Hepatocyte (in vitro differentiated cells): Measurements from ENCODE around the gene CRISPLD2. TPM values are rescaled to one million over a fixed set of nuclear protein-coding genes. Genes with fewer than 3 reads are reported as not detected.

ENCODE experiments used
- DNase-seq: peaks from one replicate; pipeline ENCODE4 v3.0.0-alpha.2; 2016; ENCODE audit warnings: low spot score
- H2AFZ ChIP-seq: fragments of 200-600 bp; sonication (generic); 2 replicates; pipeline ENCODE4 v1.6.0; 2016; ENCODE audit warnings: antibody characterized with exemption, mild to moderate bottlenecking
- H3K27ac ChIP-seq: fragments of 200-600 bp; sonication (generic); 2 replicates; pipeline ENCODE4 v1.5.1; 2016; ENCODE audit warnings: mild to moderate bottlenecking
- H3K27me3 ChIP-seq: fragments of 200-600 bp; sonication (generic); 2 replicates; pipeline ENCODE4 v1.6.1; 2016
- H3K36me3 ChIP-seq: fragments of 200-600 bp; sonication (generic); replicated peaks from 2 replicates; pipeline ENCODE4 v1.5.1; 2016; ENCODE audit warnings: low read depth; ENCODE audit not compliant: insufficient read depth
- H3K4me1 ChIP-seq: fragments of 200-600 bp; sonication (generic); 2 replicates; pipeline ENCODE4 v1.5.1; 2016; ENCODE audit warnings: mild to moderate bottlenecking, moderate library complexity; ENCODE audit not compliant: insufficient read depth
- H3K4me2 ChIP-seq: fragments of 200-600 bp; sonication (generic); 2 replicates; pipeline ENCODE4 v1.6.0; 2016
- H3K4me3 ChIP-seq: fragments of 200-600 bp; sonication (generic); 2 replicates; pipeline ENCODE4 v1.5.1; 2016; ENCODE audit warnings: mild to moderate bottlenecking
- H3K79me2 ChIP-seq: fragments of 200-600 bp; sonication (generic); 2 replicates; pipeline ENCODE4 v1.6.0; 2017; ENCODE audit warnings: mild to moderate bottlenecking
- H3K9me2 ChIP-seq: fragments of 200-600 bp; sonication (generic); replicated peaks from 2 replicates; pipeline ENCODE4 v1.6.0; 2017; ENCODE audit warnings: mild to moderate bottlenecking; ENCODE audit not compliant: insufficient read depth
- H3K9me3 ChIP-seq: fragments of 200-600 bp; sonication (generic); 2 replicates; pipeline ENCODE4 v1.5.1; 2016; ENCODE audit warnings: low read depth, mild to moderate bottlenecking
- H4K20me1 ChIP-seq: fragments of 200-600 bp; sonication (generic); 2 replicates; pipeline ENCODE4 v1.6.0; 2016; ENCODE audit warnings: mild to moderate bottlenecking; ENCODE audit not compliant: insufficient read depth, poor library complexity, severe bottlenecking
- EZH2 ChIP-seq: fragments of 200-600 bp; sonication (generic); IDR thresholded peaks from 2 replicates; pipeline ENCODE4 v1.6.1; 2016; ENCODE audit warnings: antibody characterized with exemption, mild to moderate bottlenecking, borderline replicate concordance
- EZH2phosphoT487 ChIP-seq: fragments of 200-600 bp; sonication (generic); IDR thresholded peaks from one replicate; pipeline ENCODE4 v1.6.1; 2018; ENCODE audit warnings: antibody characterized with exemption, mild to moderate bottlenecking, low read depth, moderate library complexity; ENCODE audit not compliant: unreplicated experiment, severe bottlenecking
- WGBS: methylation state at CpG from one replicate; pipeline ENCODE4 v1.1.6; 2016; ENCODE audit warnings: low lambda C conversion rate; ENCODE audit errors: missing lambda C conversion rate; 5-methylcytosine and 5-hydroxymethylcytosine counted together
- polyA plus RNA-seq: library from polyadenylated mRNA; unstranded; fragments of >200 nt; fragmentation: Nextera tagmentation; extraction: Ambion mirVana; gene quantifications from 2 replicates; pipeline ENCODE4 v1.2.1, GENCODE V29; 2016
- total RNA-seq: library from RNA; depleted of rRNA; stranded (reverse); fragments of >200 nt; gene quantifications from 2 replicates; pipeline ENCODE4 v1.2.3, GENCODE V29; 2014
- TF ChIP-seq, protein P1 (sequence below): fragments of 200-600 bp; sonication (generic); IDR thresholded peaks from 2 replicates; pipeline ENCODE4 v1.5.1; 2016; ENCODE audit warnings: antibody characterized with exemption, mild to moderate bottlenecking; ENCODE audit not compliant: poor library complexity

The CRISPLD2 gene
- total and polyA plus RNA-seq, 2 experiments from 2014 or later, result 281 to 315 TPM

GRCh38 chr16:84836234-84836647 lies 16.5 kb downstream of the CRISPLD2 start:
- Histone ChIP-seq H3K4me3 (no peak overlapping the region), H3K9me2 (no peaks in the 10 kb centered on the region), H4K20me1 (no peaks in the 10 kb centered on the region), H3K4me2 (no peak overlapping the region), H3K36me3 (no peaks in the 10 kb centered on the region), H2AFZ (no peak overlapping the region), H3K9me3 (no peaks in the 10 kb centered on the region), H3K4me1 (peaks cover 33% of the 10 kb centered on the region), H3K27me3 (no peaks in the 10 kb centered on the region), H3K27ac (peak overlapping the region; percentile 87), H3K79me2 (peaks cover 37% of the 10 kb centered on the region)
- TF ChIP-seq EZH2 (no peak), EZH2phosphoT487 (no peak)
- TF ChIP-seq, protein P1, sequence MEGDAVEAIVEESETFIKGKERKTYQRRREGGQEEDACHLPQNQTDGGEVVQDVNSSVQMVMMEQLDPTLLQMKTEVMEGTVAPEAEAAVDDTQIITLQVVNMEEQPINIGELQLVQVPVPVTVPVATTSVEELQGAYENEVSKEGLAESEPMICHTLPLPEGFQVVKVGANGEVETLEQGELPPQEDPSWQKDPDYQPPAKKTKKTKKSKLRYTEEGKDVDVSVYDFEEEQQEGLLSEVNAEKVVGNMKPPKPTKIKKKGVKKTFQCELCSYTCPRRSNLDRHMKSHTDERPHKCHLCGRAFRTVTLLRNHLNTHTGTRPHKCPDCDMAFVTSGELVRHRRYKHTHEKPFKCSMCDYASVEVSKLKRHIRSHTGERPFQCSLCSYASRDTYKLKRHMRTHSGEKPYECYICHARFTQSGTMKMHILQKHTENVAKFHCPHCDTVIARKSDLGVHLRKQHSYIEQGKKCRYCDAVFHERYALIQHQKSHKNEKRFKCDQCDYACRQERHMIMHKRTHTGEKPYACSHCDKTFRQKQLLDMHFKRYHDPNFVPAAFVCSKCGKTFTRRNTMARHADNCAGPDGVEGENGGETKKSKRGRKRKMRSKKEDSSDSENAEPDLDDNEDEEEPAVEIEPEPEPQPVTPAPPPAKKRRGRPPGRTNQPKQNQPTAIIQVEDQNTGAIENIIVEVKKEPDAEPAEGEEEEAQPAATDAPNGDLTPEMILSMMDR, result no peak
- peak; percentile 79 for DNase-seq
- 47% methylated on average over 16 of the region's 16 CpGs for WGBS

DNA sequence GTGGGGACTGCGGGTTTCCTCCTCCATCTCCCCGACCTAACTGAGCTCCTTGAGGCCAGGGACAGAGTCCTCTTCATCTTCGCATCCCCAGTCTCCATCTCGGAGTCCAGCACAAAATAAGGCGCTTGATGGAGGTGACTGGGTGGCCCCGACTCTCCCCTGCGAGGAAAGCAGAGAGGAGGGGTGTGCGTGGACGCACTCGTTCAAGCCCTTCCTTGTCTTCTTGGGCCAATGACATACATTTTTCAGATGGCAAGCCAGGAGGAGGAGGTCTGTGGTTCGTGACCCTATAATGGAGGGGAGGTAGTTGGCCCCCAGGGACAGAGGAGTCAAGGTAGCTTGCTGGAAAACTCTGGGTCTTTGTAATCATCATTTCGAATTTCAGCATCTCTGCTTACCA lies 17.2 kb downstream of the CRISPLD2 start:
- no peaks in the 10 kb centered on the region for H3K36me3 ChIP-seq
- H3K4me1 ChIP-seq, result peaks cover 35% of the 10 kb centered on the region
- H2AFZ ChIP-seq, result no peak overlapping the region
- H3K4me3 ChIP-seq, result no peak overlapping the region
- H3K9me2 ChIP-seq, result no peaks in the 10 kb centered on the region
- H3K79me2 ChIP-seq, result peaks cover 40% of the 10 kb centered on the region
- no peaks in the 10 kb centered on the region for H3K9me3 ChIP-seq
- TF ChIP-seq EZH2 (no peak), EZH2phosphoT487 (no peak)
- TF ChIP-seq, protein P1, result no peak
- no peak overlapping the region for H3K4me2 ChIP-seq
- WGBS, result 93% methylated on average over 12 of the region's 12 CpGs
- no peaks in the 10 kb centered on the region for H3K27me3 ChIP-seq
- peak overlapping the region; percentile 83 for H3K27ac ChIP-seq
- H4K20me1 ChIP-seq, result no peaks in the 10 kb centered on the region
- no peak for DNase-seq

- Histone ChIP-seq H3K36me3 (no peaks in the 10 kb centered on the region), H3K9me3 (no peaks in the 10 kb centered on the region), H3K4me2 (no peak overlapping the region), H3K27me3 (no peaks in the 10 kb centered on the region), H3K27ac (peak overlapping the region; percentile 35), H3K79me2 (peaks cover 47% of the 10 kb centered on the region), H2AFZ (no peak overlapping the region), H3K9me2 (no peaks in the 10 kb centered on the region), H4K20me1 (no peaks in the 10 kb centered on the region), H3K4me1 (peaks cover 43% of the 10 kb centered on the region), H3K4me3 (no peak overlapping the region)
- 85% methylated on average over 19 of the region's 19 CpGs for WGBS
- no peak for TF ChIP-seq EZH2phosphoT487
- TF ChIP-seq EZH2, result no peak
- TF ChIP-seq, protein P1, result no peak
- DNase-seq, result no peak
Measured at GRCh38 chr16:84838383-84838948, 18.7 kb downstream of the CRISPLD2 start.
